Measurements from ENCODE around the gene CCDC127. TPM values are rescaled to one million over a fixed set of nuclear protein-coding genes. Genes with fewer than 3 reads are reported as not detected.

Gene CCDC127
- total RNA-seq, 1 donor from 2014 or later = 9.7 TPM

DNA sequence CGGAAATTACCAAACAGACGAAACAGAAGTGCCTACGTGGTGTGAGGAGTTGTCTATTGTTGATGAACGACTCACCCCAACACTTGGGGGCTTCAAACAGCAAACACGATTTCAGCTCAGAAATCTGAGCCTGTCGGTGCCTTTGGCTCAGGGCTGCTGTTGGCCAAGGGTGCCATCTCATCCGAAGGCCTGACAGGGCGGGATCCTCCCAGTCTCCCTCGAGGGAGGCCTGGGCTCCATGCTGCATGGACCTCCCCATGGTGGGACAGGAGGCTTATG lies 25.3 kb downstream of the CCDC127 start:
- no peaks in the 10 kb centered on the region for H3K36me3 Mint-ChIP-seq
- H3K4me3 Mint-ChIP-seq = no peak overlapping the region
- no peak for DNase-seq (ENCODE audit: low spot score in 2 of 2, unreplicated experiment in 2 of 2)
- peaks cover 12% of the 10 kb centered on the region for H3K4me1 Mint-ChIP-seq
- TF ChIP-seq CTCF (IDR thresholded peaks at IDR 0.05; ENCODE audit: unreplicated experiment) = no peak
- H3K27me3 Mint-ChIP-seq (ENCODE audit: low read depth) = no peaks in the 10 kb centered on the region
- H3K27ac Mint-ChIP-seq = no peak overlapping the region
- H3K9me3 Mint-ChIP-seq = no peaks in the 10 kb centered on the region

GRCh38 chr5:191949-192690 lies 25.8 kb downstream of the CCDC127 start:
- Mint-ChIP-seq H3K4me1 (peaks cover 11% of the 10 kb centered on the region), H3K36me3 (no peaks in the 10 kb centered on the region), H3K27ac (no peak overlapping the region), H3K27me3 (ENCODE audit: low read depth) (no peaks in the 10 kb centered on the region), H3K4me3 (no peak overlapping the region), H3K9me3 (no peaks in the 10 kb centered on the region)
- TF ChIP-seq CTCF (IDR thresholded peaks at IDR 0.05; ENCODE audit: unreplicated experiment) = no peak
- no peak for DNase-seq (ENCODE audit: low spot score in 2 of 2, unreplicated experiment in 2 of 2)

GRCh38 chr5:191036-191948 lies 26.7 kb downstream of the CCDC127 start, which contains the start of gene LRRC14B:
LRRC14B (plus strand) TSS chr5:191495; CDS start chr5:191539, 44 bp downstream.
- no peak for DNase-seq (ENCODE audit: low spot score in 2 of 2, unreplicated experiment in 2 of 2)
- H3K9me3 Mint-ChIP-seq = no peaks in the 10 kb centered on the region
- H3K36me3 Mint-ChIP-seq = no peaks in the 10 kb centered on the region
- TF ChIP-seq CTCF (IDR thresholded peaks at IDR 0.05; ENCODE audit: unreplicated experiment) = no peak
- H3K27ac Mint-ChIP-seq = no peak within 1 kb of the TSS
- H3K4me1 Mint-ChIP-seq = peaks cover 8% of the 10 kb centered on the region
- no peaks in the 10 kb centered on the region for H3K27me3 Mint-ChIP-seq (ENCODE audit: low read depth)
- H3K4me3 Mint-ChIP-seq = no peak within 1 kb of the TSS

- H3K4me3 Mint-ChIP-seq = no peak overlapping the region
- no peak overlapping the region for H3K27ac Mint-ChIP-seq
- TF ChIP-seq CTCF (IDR thresholded peaks at IDR 0.05; ENCODE audit: unreplicated experiment) = no peak
- H3K27me3 Mint-ChIP-seq (ENCODE audit: low read depth) = no peaks in the 10 kb centered on the region
- no peak for DNase-seq (ENCODE audit: low spot score in 2 of 2, unreplicated experiment in 2 of 2)
- H3K9me3 Mint-ChIP-seq = no peaks in the 10 kb centered on the region
- H3K36me3 Mint-ChIP-seq = no peaks in the 10 kb centered on the region
- peaks cover 8% of the 10 kb centered on the region for H3K4me1 Mint-ChIP-seq
These were observed 27.5 kb downstream of the CCDC127 start for GRCh38 chr5:190366-191035.

DNA sequence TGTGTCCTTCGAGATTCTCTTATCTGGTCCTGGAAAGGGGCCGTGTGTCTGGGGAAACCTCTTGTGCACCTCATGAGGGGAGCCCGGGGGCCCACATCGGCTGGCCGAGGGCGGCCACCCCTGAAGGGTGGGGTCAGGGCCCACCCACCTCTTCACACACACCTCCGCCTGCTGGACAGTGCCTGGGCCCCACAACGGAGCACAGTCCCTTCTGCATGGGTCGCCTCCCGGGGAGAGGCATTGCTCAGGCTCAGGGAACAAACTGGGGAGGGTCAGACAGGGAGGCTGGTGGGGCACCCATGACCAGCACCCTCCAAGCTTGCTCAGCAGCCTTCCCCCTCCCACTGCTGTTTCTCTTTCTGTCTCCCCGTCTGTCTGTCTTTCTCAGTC lies 28.0 kb downstream of the CCDC127 start:
- Mint-ChIP-seq H3K36me3 (no peaks in the 10 kb centered on the region), H3K9me3 (no peaks in the 10 kb centered on the region), H3K27me3 (ENCODE audit: low read depth) (no peaks in the 10 kb centered on the region), H3K4me3 (no peak overlapping the region), H3K4me1 (peaks cover 8% of the 10 kb centered on the region), H3K27ac (no peak overlapping the region)
- TF ChIP-seq CTCF (IDR thresholded peaks at IDR 0.05; ENCODE audit: unreplicated experiment) = no peak
- DNase-seq (ENCODE audit: low spot score in 2 of 2, unreplicated experiment in 2 of 2) = no peak
